SHP77 (cell line): ENCODE data around the gene RBM47.
"Not testable (repeated sequence)": the region's sequence is repeated elsewhere in the genome, so short reads cannot be mapped to it uniquely, and the experiment has no call there.

Experiments
- DNase-seq, 2 experiments: peaks; one replicate each; lab custom pipeline; 2025; lab: John Stamatoyannopoulos, UW

The RBM47 gene

DNA sequence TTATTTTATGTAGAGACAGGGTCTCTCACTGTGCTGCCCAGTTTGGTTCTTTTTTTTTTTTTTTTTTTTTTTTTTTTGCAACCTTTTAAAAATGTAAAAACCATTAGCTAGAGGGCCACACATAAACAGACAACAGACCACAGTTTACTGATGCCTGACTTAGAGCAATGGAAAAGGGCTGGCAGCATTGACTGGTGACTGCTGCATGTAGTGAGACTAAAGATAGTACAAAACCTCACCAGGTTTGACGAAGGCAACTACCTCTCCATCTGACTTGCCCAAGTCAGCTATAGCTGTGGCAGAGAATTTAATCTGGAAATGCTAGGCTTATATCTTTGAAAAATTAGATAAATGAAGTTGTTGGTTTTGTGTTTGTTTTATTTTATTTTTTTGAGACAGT, 102.9 kb downstream of the RBM47 start:
- DNase-seq, result no peak

DNA sequence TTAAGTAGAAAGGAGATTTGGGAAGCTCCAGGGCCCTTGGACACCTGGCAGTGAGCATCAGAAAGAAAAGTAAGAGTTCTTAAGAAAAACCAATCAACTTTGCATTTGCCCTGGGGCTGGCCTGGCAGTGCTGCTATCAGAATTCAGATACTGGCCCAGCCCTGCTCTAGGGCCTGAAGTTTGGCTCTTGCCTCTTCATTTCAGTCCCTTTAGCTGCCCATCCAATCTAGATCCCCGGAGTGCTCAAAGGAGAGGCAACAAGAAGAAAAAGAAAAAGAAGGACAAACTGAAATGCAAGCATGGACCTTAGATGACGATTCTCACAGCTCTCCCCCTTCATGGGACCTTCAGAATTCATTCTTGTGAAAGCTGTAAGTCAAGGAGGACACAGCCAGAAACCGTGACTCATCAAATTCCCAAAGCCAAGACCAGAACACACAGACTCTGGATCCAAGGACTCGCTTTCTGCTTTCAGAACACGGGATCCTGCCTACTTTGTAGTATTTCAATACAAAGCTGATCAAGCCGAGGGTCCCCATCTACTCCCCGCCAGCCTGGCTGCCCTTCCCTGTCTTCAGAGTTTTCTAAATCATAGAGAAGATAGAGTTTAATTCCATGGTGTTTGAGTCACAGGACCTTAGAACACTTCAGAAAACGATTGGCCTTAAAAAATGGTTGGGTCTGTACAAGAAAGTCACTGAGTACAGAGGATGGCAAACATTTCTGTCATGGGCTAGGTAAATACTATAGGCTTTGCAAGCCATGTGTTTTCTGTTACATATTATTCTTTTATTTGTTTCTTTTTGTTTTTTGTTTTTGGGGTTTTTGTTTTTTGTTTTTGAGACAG, 103.7 kb downstream of the RBM47 start:
- DNase-seq, result no peak

DNA sequence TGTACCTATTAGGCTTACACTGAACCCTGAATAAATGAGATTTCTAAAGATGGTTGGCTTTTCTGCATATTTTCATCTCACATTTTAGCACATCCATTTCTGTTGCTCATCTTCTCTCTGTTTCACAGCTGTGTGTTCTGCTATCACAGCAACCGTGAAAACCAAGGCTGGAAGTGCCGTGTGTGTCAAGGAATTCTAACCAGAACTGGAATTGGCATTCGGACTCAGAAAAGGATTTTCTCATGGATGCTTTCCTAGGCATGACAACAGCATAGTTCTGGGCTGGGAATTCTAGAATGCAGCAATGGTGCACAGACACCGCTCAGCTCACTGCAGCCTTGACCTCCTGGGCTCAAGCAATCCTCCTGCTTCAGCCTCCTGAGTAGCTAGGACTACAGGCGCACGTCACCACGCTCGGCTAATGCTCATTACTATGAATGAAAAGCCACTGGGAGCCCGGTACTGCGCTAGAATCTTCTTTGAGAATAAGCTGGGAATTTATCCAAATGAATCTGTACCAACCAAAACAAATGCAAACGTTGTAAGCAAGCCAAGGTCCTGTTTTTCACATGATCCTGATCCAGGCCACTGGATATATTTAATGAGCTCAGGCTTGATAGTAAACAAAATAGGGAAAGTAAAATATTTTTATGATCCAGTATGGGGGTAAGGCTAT, 105.2 kb downstream of the RBM47 start:
- DNase-seq, result no peak

DNA sequence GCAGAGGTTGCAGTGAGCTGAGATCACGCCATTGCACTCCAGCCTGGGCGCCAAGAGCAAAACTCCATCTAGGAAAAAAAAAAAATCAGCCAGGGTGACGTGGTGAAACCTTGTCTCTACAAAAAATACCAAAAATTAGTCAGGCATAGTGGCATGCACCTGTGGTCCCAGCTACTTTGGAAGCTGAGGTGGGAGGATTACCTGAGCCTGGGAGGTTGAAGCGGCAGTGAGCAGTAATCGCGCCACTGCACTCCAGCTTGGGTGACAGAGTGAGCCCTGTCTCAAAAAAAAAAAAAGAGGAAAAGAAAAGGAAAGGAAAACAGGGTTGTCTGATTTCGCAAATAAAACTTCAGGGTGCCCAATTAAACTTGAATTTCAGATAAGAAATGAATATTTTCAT, 106.1 kb downstream of the RBM47 start:
- DNase-seq, result no peak

DNA sequence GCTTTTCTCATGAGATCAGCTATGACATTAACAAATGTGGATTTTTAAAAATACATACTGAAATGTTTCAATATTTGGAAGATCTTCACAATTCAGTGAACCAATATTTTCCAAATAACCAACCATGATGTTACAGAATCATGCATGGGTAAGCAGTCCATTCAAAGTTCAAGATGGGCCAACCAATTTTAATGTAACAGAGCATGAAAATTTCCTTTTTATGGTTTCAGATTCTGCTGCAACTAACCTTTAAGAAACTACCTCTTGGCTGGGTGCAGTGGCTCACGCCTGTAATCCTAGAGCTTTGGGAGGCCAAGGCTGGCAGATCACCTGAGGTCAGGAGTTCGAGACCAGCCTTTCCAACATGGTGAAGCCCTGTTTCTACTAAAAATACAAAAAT, 107.7 kb downstream of the RBM47 start:
- no peak for DNase-seq

DNA sequence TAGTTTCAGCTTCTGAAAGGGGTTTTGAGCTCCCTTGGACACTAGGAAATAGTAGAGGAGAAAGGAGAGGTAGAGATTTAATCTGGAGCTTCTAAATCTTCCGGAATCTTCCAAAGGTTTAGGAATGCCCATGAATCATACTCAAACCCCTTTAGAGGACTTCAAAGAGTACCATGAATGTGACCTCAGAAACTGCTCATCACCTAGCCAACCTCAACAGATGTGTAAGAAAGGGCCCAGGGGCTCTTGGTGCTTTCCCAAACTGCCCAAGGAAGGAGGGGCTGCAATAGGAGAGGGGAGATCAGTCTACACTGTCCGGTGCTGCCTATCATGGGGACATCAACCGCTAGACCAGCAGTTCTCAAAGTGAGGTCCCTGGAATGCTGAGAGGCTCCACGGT, 109.1 kb downstream of the RBM47 start:
- DNase-seq, result no peak

DNA sequence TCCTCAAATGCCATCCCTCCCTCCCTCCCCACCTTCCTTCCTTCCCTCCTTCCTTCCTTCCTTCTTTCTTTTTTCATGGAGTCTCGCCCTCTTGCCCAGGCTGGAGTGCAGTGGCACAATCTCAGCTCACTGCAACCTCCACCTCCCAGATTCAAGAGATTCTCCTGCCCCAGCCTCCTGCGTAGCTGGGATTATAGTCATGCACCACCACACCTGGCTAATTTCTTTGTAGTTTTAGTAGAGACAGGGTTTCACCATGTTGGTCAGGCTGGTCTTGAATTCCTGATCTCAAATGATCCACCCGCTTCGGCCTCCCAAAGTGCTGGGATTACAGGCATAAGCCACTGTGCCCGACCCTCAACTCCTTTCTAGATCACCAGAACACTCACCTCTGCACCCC, 112.6 kb downstream of the RBM47 start:
- not testable (repeated sequence) for DNase-seq

DNA sequence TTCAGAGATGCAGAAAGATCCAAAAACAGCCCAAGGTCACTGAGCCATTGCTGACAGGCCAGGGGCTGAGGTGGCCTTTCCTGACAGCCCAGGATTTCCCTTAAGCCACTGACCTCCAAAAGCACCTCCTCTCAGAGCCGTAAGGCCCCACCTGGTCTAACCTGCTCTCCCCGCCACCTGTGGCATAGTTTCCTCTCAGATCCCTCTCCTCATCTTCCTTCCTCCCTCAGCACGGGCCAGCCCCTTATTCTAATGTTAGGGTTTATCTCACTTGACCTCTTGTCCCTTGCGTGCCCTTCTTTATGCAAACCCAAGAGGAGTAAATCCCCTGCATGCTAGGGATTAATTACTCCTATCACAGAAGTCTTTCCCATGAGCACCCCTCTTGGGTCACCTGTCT, 113.0 kb downstream of the RBM47 start:
- DNase-seq, result no peak

DNA sequence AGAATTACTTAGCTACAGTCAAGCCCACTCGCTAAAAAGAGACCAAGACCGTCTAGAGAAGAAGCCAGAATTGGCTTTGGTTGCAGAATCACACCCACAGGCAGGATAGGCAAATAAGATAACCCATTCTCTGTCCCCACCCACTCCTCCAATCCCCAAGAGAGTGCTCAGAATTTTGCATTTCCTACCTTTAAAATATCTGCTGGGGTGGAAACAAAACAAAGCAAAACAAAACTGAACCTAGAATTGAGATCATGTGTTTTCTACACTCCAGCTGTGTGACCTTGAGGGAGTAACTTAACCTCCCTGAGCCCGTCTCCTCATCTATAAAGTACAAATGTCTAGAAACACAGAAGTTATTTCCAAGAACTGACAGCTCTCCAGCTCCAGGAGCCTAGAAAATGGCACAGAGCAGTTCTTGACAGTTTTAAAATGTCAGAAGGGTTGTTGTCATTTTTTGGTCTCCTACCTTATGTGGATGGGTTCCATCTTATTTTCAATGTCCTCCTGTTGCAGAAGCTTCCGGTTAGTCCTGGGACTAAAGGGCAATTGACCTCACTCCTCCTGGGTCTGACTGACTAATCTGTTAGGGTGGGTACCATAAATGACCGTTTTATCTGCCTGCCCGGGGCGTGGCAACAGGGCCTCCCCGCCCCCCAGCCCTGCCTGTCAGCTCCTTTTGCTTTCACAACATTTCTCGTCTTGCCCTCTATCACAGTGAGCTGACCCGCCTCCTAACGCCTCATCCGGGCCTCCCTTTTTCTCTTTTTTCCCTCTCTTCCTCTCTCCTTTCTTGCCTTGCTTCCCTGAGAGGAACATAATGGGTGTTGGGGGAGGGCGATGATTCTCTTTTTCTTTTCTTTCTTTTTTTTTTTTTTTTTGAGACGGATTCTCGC, 114.0 kb downstream of the RBM47 start:
- no peak for DNase-seq

DNA sequence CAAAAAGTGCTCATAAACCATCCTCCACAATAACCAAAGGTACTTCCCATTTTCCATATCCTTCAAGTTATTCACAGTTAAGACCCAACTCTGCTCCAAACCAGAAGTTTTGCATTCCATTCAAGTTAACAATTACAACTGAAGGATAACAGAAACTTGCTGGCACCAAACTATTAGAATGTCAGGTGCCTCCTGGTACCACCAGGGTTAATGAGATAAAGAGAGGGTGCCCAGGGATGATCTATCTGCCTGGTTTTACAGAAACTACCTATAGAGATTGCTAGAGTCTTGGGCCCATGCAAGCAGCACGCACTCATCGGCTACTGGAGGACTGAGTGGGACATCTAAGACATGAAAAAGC, 114.6 kb downstream of the RBM47 start:
- DNase-seq, result no peak

DNA sequence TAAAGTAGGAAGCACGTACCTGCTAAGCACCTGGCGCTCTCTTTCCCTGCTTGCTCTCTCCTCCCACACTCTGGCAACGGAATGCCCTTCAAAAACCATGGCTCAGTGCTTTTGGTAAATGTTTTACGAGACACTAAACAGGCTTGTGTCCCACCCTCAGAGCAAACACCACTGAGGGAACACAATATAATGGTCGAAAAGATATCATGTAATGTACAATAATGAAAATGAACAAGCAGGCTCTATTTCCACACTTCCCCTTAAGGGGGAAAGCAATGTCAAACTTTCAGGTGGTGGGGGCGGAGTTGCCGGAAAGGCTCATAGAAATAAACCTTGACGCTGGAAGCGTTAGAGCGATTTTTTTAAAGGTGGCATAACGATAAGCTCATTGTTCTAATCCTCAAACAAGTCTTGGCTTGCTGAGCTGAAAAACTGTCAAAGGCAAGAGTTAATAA, 115.1 kb downstream of the RBM47 start:
- DNase-seq, result no peak

DNA sequence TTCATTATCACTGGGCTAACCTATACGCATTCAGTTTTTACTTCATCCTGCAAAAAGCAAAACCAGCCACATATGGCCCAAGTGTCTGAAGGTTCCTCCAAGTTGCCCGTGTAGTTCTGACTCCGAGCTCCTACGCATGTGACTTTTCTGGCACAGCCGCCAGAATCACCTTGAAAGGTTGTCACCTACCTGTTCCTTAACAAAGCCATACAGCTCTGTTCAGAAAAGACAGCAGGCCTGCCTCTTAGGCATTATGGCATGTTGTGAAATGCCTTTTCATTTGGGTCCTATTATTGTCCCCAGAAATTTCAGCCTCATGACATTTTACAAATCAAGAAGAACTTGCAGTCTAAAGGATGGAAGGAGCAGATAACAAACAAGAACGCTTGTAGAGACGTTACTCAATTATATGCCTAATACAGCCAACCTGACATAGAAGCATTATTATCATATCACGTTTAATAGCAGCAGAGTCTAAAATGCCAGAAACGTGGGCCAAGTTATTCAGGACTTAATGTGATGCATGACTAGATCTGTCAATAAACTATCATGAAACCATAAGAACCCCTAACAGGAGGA, 118.5 kb downstream of the RBM47 start:
- no peak for DNase-seq

DNA sequence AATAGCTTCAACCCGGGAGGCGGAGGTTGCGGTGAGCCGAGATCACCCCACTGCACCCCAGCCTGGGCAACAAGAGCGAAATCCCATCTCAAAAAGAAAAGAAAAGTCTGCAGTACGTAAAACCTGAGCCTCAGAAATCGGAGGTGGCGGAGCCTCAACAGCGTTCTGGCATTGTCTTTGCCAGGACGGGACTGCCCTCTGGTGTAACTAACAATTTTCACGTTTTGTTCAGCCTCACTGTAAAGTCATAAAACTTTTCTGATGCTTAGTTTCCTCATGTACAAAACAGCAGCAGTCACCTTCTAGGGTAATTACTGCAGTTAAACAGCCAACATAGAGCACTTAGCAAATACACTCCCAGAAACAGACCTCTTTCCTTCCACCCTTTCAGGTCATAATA, 121.7 kb downstream of the RBM47 start:
- DNase-seq, result peak in 1 of 2 experiments; percentile 3

DNA sequence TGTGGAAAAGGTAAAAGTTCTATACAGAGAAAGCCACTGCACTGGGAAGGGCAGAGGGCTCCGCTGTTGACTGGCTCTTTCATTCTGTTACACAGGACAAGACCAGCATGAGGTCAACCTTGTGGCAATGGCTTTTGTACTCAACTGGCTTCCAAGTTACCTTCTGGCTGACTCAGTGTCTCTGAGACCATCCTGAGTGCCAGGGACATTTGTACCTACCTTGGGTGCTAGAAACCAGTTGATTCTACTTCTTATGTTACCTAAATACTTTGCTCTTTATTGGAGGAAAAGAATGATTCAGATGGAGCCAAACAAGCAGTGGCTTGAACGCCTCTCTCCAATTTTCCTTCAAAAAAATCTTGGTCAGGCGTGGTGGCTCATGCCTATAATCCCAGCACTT, 123.2 kb downstream of the RBM47 start:
- DNase-seq, result no peak

DNA sequence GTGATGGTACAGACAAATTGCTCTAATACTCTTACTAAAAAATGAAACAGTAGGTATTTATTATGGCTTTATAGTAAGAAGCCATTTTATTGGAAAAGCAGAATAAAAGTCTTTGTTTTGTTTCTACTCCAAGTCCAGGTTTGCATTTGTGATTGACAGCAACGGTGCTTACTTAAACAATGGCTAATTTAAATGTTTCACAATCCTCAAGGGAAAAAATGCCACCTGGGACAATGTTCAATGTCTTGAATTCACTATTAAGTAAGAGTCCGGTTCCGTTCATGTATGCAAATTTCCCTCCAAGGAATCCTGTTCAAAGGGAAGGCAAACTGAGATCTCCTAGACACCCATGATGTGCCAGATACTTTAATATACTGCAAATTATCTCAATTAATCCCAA, 123.6 kb downstream of the RBM47 start:
- DNase-seq, result no peak

DNA sequence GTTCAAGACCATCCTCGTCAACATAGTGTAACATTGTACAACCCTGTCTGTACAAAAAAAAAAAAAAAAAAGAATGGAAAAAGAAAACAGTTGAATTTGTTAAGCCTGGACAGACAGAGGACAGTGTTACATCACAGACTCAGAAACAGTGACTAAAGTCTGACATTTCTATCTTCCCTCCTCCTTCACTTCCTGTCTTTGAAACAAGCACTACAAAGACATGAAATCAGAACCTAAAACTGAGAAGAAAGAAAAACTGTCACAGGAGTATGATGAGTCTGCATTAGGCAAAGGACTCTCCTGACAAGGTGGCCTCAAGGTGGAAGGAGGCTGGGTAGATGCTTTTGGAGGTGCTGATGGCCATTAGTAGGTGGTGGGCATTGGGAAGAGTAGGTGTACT, 126.7 kb downstream of the RBM47 start:
- no peak for DNase-seq

DNA sequence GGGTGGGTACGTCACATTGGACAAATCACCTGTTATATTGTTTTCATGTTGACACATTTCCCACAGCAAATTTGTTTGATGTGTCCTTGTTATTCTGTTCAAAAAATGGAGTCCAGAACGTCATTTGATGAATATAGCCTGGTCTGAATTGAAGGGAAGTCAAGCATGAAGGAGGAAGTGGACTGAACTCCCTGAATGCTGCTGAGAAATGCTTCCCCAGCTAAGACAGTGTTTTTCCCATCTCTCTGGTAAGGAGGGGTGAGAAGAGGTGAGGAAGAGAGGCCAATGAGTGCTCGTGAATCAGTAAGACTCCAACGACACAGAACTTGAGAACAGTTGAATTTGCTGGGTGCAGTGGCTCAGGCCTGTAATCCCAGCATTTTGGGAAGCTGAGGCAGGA, 127.4 kb downstream of the RBM47 start:
- DNase-seq, result no peak

DNA sequence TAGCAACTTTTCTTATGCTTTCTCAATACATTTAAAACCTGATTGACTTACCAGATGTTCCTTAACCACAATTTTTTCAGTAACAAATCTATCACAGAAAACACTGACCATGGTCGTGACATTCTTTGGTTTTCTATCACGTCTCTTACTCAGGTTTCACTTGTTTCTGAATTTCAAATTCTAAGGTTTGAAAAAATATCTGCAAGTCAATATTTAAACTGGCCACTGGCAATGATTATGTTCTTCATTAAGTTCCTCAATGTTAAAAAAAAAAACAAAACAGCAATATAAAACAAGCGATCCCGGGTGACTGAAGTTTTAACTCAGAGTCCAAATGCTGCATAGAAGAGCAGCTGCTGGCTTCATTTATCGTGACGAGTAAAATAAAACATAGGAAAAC, 128.9 kb downstream of the RBM47 start:
- DNase-seq, result no peak

DNA sequence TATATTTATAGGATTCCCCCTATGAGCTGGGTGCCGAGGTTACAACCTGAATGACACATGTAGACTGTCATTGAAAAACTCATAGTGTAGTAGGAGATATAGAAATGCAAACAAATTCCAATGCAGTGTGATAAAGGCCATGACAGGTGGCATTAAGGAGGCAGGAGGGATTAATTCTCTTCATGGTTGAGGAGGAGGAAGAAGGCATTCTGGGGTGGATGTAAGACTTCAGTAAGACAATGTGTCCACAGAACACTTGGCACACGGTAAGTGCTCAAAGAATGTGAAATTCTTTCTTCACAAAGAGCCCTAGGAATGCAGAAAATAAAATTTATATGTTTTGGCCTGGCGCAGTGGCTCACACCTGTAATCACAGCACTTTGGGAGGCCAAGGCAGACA, 136.5 kb downstream of the RBM47 start:
- no peak for DNase-seq

DNA sequence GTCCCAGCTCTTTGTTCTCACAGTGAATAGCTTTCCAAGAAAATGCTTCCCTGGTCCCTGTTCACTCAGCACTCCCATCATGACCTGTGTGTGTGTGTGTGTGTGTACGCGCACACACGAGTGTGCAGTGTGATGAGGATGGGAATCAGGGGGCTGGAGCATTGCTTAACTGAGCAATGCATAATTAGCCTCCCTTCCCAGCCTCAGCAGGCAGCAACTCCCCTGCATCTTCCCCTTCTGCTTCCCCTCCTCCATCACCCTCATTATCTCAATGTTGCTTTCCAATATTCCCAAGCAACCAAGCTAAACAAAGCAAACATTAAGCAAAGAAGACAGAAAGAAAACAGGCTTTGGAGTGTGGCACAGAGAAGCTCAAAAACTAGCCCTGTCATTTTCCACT, 137.0 kb downstream of the RBM47 start:
- DNase-seq, result no peak

DNA sequence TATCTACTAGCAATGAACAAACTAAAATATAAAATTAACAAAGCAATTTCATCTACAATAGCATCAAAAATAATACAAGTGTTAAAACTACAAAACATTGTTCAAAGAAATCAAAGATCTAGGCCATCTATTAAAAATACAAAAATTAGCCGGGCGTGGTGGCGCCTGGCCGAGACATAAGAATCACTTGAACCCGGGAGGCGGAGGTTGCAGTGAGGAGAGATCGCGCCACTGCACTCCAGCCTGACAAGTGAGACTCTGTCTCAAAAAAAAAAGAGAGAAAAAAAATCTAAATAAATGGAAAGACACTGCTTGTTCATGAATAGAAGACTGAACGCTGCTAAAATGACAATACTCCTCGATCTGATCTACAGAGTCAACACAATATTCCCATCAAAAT, 139.2 kb downstream of the RBM47 start:
- DNase-seq, result no peak

DNA sequence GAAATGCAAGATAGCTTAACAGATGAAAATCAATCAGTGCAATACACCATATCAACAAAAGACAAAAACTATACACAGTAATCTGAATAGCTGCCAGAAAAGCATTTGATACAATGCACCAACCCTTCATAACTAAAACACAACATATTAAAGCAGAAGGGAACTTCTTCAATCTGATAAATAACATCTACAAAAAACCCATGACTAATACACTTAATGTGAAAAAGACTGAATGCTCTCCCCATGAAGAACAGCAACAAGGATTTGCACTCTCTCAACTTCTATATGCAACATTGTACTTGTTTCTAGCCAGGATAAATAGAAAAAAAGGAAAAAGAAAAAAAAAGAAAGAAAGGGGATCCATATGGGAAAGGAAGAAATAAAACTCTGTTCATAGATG, 139.7 kb downstream of the RBM47 start:
- DNase-seq, result no peak
